HG03135 (cell line): Measurements from ENCODE around the gene DNAH7.
"Not testable (repeated sequence)": the region's sequence is repeated elsewhere in the genome, so short reads cannot be mapped to it uniquely, and the experiment has no call there.

ENCODE experiments used
- ATAC-seq: cut with Tn5 transposase; IDR thresholded peaks from one replicate; pipeline ENCODE4 v1.9.1; 2021; ENCODE audit warnings: mild to moderate bottlenecking, moderate library complexity; ENCODE audit not compliant: unreplicated experiment

The DNAH7 gene

GRCh38 chr2:196068271-196069209 is at the start of gene DNAH7:
Gene DNAH7 (minus strand): TSS chr2:196068837. CDS start chr2:196068711, 126 bp downstream.
- ATAC-seq = peak; percentile 98

- no peak for ATAC-seq
Observed at GRCh38 chr2:196117214-196117705, 48.6 kb upstream of the DNAH7 start.

GRCh38 chr2:196113061-196113974 is 44.7 kb upstream of the DNAH7 start:
- ATAC-seq = no peak

- ATAC-seq = no peak
Observed at GRCh38 chr2:196112418-196113034, 43.9 kb upstream of the DNAH7 start.

GRCh38 chr2:196108604-196109003 is 40.0 kb upstream of the DNAH7 start:
- no peak for ATAC-seq

- ATAC-seq = no peak
Observed at GRCh38 chr2:196105951-196106350, 37.3 kb upstream of the DNAH7 start.

- ATAC-seq = no peak
Observed at GRCh38 chr2:196104066-196104465, 35.4 kb upstream of the DNAH7 start.

- ATAC-seq = no peak
Observed at GRCh38 chr2:196103626-196104025, 35.0 kb upstream of the DNAH7 start.

- ATAC-seq = peak; percentile 90
Observed at GRCh38 chr2:196101325-196101991, 32.8 kb upstream of the DNAH7 start.

GRCh38 chr2:196099916-196100315 is 31.3 kb upstream of the DNAH7 start:
- no peak for ATAC-seq

- ATAC-seq = peak; percentile 42
Observed at GRCh38 chr2:196097864-196098660, 29.4 kb upstream of the DNAH7 start.

GRCh38 chr2:196096982-196097745 is 28.5 kb upstream of the DNAH7 start:
- ATAC-seq = no peak

- ATAC-seq = no peak
Observed at GRCh38 chr2:196096264-196096663, 27.6 kb upstream of the DNAH7 start.

GRCh38 chr2:196089448-196089847 is 20.8 kb upstream of the DNAH7 start:
- not testable (repeated sequence) for ATAC-seq

- no peak for ATAC-seq
Observed at GRCh38 chr2:196088203-196088602, 19.6 kb upstream of the DNAH7 start.

GRCh38 chr2:196086517-196087368 is 18.1 kb upstream of the DNAH7 start:
- no peak for ATAC-seq

- no peak for ATAC-seq
Observed at GRCh38 chr2:196083601-196084000, 15.0 kb upstream of the DNAH7 start.

GRCh38 chr2:196080526-196080925 is 11.9 kb upstream of the DNAH7 start:
- ATAC-seq = no peak
